Activated T-cell treated with anti-CD3 and anti-CD28 coated beads, Interleukin-2, amount 50 U/mL, for 72 hours (primary cell): ENCODE measurements around the gene ACTR8. TPM values are rescaled to one million over a fixed set of nuclear protein-coding genes. Genes with fewer than 3 reads are reported as not detected.

Experiments used
- ATAC-seq, 2 donors: fragments of 150-1000 bp; cut with Tn5 transposase; replicated peaks in 1 of 2; 2 replicates each; pipeline ENCODE4 v1.10.0; 2021; ENCODE audit warnings: moderate library complexity in 2 of 2, mild to moderate bottlenecking in 1 of 2
- DNase-seq, 2 donors: peaks; one replicate each; pipeline ENCODE4 v3.0.0; 2021 to 2022; ENCODE audit warnings: mixed read lengths in 1 of 2
- H3K27ac Mint-ChIP-seq: one replicate; pipeline ENCODE4 v1.8.0; 2022; ENCODE audit warnings: mild to moderate bottlenecking, moderate library complexity, mixed read lengths
- H3K27me3 Mint-ChIP-seq: one replicate; pipeline ENCODE4 v1.8.0; 2022; ENCODE audit warnings: low read depth, mixed read lengths
- H3K36me3 Mint-ChIP-seq, 2 donors: one replicate each; pipeline ENCODE4 v1.8.0; 2022; ENCODE audit warnings: mixed read lengths in 2 of 2, mild to moderate bottlenecking in 1 of 2; ENCODE audit not compliant: insufficient read depth in 2 of 2
- H3K4me1 Mint-ChIP-seq: one replicate; pipeline ENCODE4 v1.8.0; 2022; ENCODE audit warnings: low read depth, mixed read lengths
- H3K4me3 Mint-ChIP-seq, 2 donors: one replicate each; pipeline ENCODE4 v1.8.0; 2022; ENCODE audit warnings: mild to moderate bottlenecking in 2 of 2, mixed read lengths in 2 of 2, moderate library complexity in 2 of 2
- H3K9me3 Mint-ChIP-seq, 2 donors: one replicate each; pipeline ENCODE4 v1.8.0; 2022; ENCODE audit warnings: mixed read lengths in 2 of 2
- total RNA-seq, 2 donors: library from RNA; stranded (reverse); gene quantifications; one replicate each; pipeline ENCODE4 v1.2.3, GENCODE V29; 2022

Gene ACTR8
- total RNA-seq, 2 donors from 2014 or later, result 39.2 to 47.2 TPM

DNA sequence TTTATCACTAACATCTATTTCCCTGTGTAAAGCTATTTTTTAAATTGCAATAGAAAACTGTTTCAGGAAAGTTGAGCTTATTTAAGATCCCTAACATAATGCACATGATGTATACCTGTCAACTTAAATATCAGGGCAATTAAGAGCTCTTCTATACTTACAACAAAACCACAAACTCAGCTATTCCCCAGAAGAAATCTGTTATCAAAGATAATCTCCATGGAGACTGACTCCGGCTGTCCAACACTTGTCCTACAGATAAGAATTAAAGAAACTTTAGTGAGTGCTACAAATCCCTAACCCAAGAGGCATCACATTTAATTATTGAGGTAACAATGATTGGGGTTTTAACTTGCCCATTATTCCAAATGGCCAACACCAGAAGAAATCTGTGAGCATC is 6.3 kb upstream of the ACTR8 start:
- Mint-ChIP-seq H3K27me3 (no peaks in the 10 kb centered on the region), H3K27ac (peak overlapping the region; percentile 11), H3K4me1 (peaks cover 61% of the 10 kb centered on the region), H3K36me3 (peaks cover 4 to 14% of the 10 kb centered on the region in 2 donors), H3K9me3 (peaks cover 0 to 3% of the 10 kb centered on the region in 2 donors), H3K4me3 (peak overlapping the region in 1 of 2 donors; percentile 17)
- DNase-seq (no peak), ATAC-seq (no peak)

DNA sequence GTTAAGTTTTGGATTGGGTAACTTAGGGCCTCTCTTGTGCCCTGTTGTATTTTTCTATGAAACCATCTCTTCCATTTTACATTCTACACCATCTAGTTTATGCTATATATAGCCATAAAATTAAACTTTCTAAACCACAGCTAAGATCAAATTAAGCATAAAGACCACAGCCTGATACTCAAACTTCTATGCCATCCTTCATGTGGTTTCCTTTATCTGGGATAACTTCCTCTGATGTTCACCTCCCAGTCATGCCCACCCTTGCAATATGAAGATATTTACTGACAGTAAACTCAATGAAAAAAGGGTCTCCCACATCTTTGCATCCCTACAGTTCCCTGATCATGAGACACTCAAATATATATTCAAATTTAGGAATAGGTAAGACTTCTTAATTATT is 5.5 kb upstream of the ACTR8 start:
- Mint-ChIP-seq H3K36me3 (peaks cover 3 to 14% of the 10 kb centered on the region in 2 donors), H3K27ac (peak overlapping the region; percentile 40), H3K4me3 (peak overlapping the region in 1 of 2 donors; percentile 8), H3K4me1 (peaks cover 59% of the 10 kb centered on the region), H3K9me3 (no peaks in the 10 kb centered on the region), H3K27me3 (no peaks in the 10 kb centered on the region)
- ATAC-seq (no peak), DNase-seq (no peak)

DNA sequence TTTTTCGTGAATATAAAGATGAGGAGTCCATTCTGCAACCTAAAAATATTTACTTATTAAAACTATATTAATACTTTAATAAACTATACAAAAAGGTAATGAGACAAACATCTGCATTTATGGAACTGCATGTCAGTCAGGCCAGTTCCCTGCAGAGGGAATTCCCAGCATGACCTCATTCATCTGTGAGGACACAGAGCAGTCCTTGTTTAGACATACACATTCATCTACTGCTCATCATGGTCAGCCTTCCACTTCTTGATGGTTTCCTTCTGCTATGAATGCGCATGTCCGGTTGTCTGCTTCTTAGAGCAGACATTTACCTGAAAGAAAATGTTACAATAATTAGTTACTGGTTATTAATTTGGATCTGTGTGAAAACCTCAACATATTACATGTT is 3.3 kb upstream of the ACTR8 start:
- no peak for DNase-seq
- H3K4me3 Mint-ChIP-seq, result no peak overlapping the region
- no peak for ATAC-seq
- no peaks in the 10 kb centered on the region for H3K9me3 Mint-ChIP-seq
- H3K4me1 Mint-ChIP-seq, result peaks cover 62% of the 10 kb centered on the region
- peaks cover 3 to 14% of the 10 kb centered on the region in 2 donors for H3K36me3 Mint-ChIP-seq
- no peaks in the 10 kb centered on the region for H3K27me3 Mint-ChIP-seq
- H3K27ac Mint-ChIP-seq, result peak overlapping the region; percentile 27

DNA sequence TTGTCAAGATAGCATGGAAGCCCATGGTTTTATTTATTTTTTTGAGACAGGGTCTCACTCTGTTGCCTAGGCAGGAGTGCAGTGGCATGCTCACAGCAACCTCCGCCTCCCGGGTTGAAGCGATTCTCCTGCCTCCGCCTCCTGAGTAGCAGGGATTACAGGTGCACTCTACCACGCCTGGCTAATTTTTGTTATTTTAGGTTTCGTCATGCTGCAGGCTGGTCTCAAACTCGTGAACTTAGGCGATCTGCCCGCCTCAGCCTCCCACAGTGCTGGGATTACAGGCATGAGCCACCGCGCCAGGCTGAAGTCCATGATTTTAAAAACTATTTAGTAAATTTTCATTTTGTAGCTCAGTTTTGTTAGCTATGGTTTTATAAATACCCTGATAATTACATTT is 2.7 kb upstream of the ACTR8 start:
- Mint-ChIP-seq H3K36me3 (peaks cover 2 to 16% of the 10 kb centered on the region in 2 donors), H3K27me3 (no peaks in the 10 kb centered on the region), H3K4me3 (no peak overlapping the region), H3K27ac (no peak overlapping the region), H3K4me1 (peaks cover 59% of the 10 kb centered on the region), H3K9me3 (no peaks in the 10 kb centered on the region)
- no peak for DNase-seq
- no peak for ATAC-seq

- Mint-ChIP-seq H3K27me3 (no peaks in the 10 kb centered on the region), H3K9me3 (no peaks in the 10 kb centered on the region), H3K36me3 (peaks cover 4 to 25% of the 10 kb centered on the region in 2 donors), H3K4me3 (peak overlapping the region; percentile 97 to 98), H3K4me1 (peaks cover 42% of the 10 kb centered on the region), H3K27ac (peak overlapping the region; percentile 99)
- DNase-seq (no peak), ATAC-seq (no peak)
Measured at GRCh38 chr3:53883008-53883407, 1.1 kb upstream of the ACTR8 start.

- H3K4me1 Mint-ChIP-seq, result peaks cover 23% of the 10 kb centered on the region
- peaks cover 4 to 29% of the 10 kb centered on the region in 2 donors for H3K36me3 Mint-ChIP-seq
Measured at GRCh38 chr3:53880396-53881345, 1.3 kb downstream of the ACTR8 start.

DNA sequence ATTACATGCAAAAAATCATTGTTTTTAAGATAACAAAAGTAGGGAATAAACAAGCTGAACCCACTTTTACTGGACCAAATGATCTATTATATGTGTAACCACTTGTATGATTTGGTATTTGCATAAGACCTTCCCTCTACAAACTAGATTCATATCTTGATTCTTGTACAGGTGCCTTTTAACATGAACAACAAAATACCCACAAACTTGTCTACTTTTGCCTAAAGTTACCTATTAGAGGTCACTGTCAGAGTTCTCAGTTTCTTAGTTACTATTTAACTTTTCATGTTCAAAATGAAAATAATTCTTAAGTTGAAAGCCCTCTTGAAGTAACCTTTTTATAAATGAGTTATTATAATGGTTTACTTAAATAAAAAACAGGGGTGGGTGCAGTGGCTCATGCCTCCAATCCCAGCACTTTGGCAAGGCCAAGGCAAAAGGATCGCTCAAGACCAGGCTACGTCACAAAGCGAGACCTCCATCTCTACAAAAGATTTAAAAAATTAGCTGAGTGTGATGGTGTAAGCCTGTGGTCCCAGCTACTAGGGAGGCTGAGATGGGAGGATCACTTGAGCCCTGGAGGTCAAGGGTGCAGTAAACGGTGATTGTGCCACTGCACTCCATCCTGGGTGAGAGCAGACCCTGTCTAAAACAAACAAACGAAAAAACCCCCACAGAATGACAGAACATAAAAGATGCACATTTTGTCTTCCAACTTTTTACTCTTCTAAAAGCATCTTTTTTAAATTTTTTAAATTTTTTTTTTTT is 16.0 kb downstream of the ACTR8 start:
- ATAC-seq (no peak), DNase-seq (no peak)
- H3K27me3 Mint-ChIP-seq, result no peaks in the 10 kb centered on the region
- peaks cover 5% of the 10 kb centered on the region for H3K4me1 Mint-ChIP-seq
- no peak overlapping the region for H3K4me3 Mint-ChIP-seq
- no peaks in the 10 kb centered on the region for H3K9me3 Mint-ChIP-seq
- no peak overlapping the region for H3K27ac Mint-ChIP-seq
- H3K36me3 Mint-ChIP-seq, result peaks cover 3 to 5% of the 10 kb centered on the region in 2 donors

More at GRCh38 chr3:53880396-53881345, 1.3 kb downstream of the ACTR8 start:
- H3K27ac Mint-ChIP-seq, result peak overlapping the region; percentile 84
- DNase-seq (no peak), ATAC-seq (no peak)
- peak overlapping the region; percentile 97 to 98 for H3K4me3 Mint-ChIP-seq
- no peaks in the 10 kb centered on the region for H3K27me3 Mint-ChIP-seq
- H3K9me3 Mint-ChIP-seq, result no peaks in the 10 kb centered on the region

GRCh38 chr3:53863145-53863544 is 18.8 kb downstream of the ACTR8 start:
- H3K9me3 Mint-ChIP-seq, result no peaks in the 10 kb centered on the region
- no peaks in the 10 kb centered on the region for H3K27me3 Mint-ChIP-seq
- H3K4me1 Mint-ChIP-seq, result peaks cover 3% of the 10 kb centered on the region
- H3K4me3 Mint-ChIP-seq, result no peak overlapping the region
- ATAC-seq, result no peak
- no peak for DNase-seq
- no peak overlapping the region for H3K27ac Mint-ChIP-seq
- H3K36me3 Mint-ChIP-seq, result peaks cover 1 to 3% of the 10 kb centered on the region in 2 donors

GRCh38 chr3:53862241-53862640 is 19.7 kb downstream of the ACTR8 start:
- no peak overlapping the region for H3K27ac Mint-ChIP-seq
- no peaks in the 10 kb centered on the region for H3K27me3 Mint-ChIP-seq
- ATAC-seq, result no peak
- H3K4me3 Mint-ChIP-seq, result no peak overlapping the region
- DNase-seq, result no peak
- H3K9me3 Mint-ChIP-seq, result no peaks in the 10 kb centered on the region
- H3K36me3 Mint-ChIP-seq, result peaks cover 1 to 3% of the 10 kb centered on the region in 2 donors
- no peaks in the 10 kb centered on the region for H3K4me1 Mint-ChIP-seq

DNA sequence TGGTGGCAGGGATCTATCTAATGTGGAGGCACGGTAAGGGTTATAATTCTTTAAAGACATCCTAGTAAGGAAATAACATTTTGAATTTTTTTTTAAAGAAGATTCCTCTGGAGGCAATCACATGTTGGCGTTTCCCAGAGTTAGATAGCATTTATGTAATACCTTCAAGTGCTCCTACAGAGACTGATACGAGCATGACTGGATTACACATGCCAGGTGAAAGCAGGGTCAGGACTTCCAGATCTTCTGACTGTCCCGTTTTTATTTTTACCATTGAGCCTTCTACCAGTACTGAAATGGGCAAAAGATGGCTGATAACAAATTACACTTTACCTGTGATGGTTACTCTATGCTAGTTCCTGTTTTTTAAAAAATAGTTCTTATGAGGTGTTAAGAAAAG is 21.8 kb downstream of the ACTR8 start:
- H3K4me1 Mint-ChIP-seq, result no peaks in the 10 kb centered on the region
- no peaks in the 10 kb centered on the region for H3K27me3 Mint-ChIP-seq
- ATAC-seq (no peak), DNase-seq (no peak)
- peaks cover under 1 to 3% of the 10 kb centered on the region in 2 donors for H3K36me3 Mint-ChIP-seq
- no peaks in the 10 kb centered on the region for H3K9me3 Mint-ChIP-seq
- no peak overlapping the region for H3K27ac Mint-ChIP-seq
- H3K4me3 Mint-ChIP-seq, result no peak overlapping the region

GRCh38 chr3:53859178-53859577 is 22.8 kb downstream of the ACTR8 start:
- Mint-ChIP-seq H3K36me3 (no peaks in the 10 kb centered on the region), H3K4me3 (no peak overlapping the region)

GRCh38 chr3:53858096-53858741 is 23.7 kb downstream of the ACTR8 start:
- Mint-ChIP-seq H3K9me3 (no peaks in the 10 kb centered on the region), H3K4me3 (no peak overlapping the region), H3K4me1 (no peaks in the 10 kb centered on the region), H3K27ac (no peak overlapping the region), H3K27me3 (no peaks in the 10 kb centered on the region), H3K36me3 (no peaks in the 10 kb centered on the region)
- ATAC-seq (no peak), DNase-seq (no peak)

More at GRCh38 chr3:53859178-53859577, 22.8 kb downstream of the ACTR8 start:
- ATAC-seq (no peak), DNase-seq (no peak)
- H3K9me3 Mint-ChIP-seq, result no peaks in the 10 kb centered on the region
- H3K4me1 Mint-ChIP-seq, result no peaks in the 10 kb centered on the region
- no peak overlapping the region for H3K27ac Mint-ChIP-seq
- no peaks in the 10 kb centered on the region for H3K27me3 Mint-ChIP-seq

GRCh38 chr3:53856964-53857363 is 25.0 kb downstream of the ACTR8 start:
- Mint-ChIP-seq H3K27ac (no peak overlapping the region), H3K36me3 (no peaks in the 10 kb centered on the region), H3K4me1 (no peaks in the 10 kb centered on the region), H3K9me3 (no peaks in the 10 kb centered on the region), H3K27me3 (no peaks in the 10 kb centered on the region), H3K4me3 (no peak overlapping the region)
- no peak for ATAC-seq
- no peak for DNase-seq
